ENCODE data around the gene DNM3. TPM values are rescaled to one million over a fixed set of nuclear protein-coding genes. Genes with fewer than 3 reads are reported as not detected.
"Not testable (repeated sequence)": the region's sequence is repeated elsewhere in the genome, so short reads cannot be mapped to it uniquely, and the experiment has no call there.

DNM3 gene
- total and polyA plus RNA-seq, 9 donors, result 3.1 to 6.5 (median 4.4) TPM

GRCh38 chr1:171796592-171796991 lies 44.7 kb upstream of the DNM3 start:
- Histone ChIP-seq H3K9me3 (no peaks in the 10 kb centered on the region), H3K4me3 (no peak overlapping the region), H3K4me1 (ENCODE audit: insufficient read depth) (no peaks in the 10 kb centered on the region), H3K36me3 (no peaks in the 10 kb centered on the region), H3K27ac (no peak overlapping the region), H3K27me3 (no peaks in the 10 kb centered on the region)
- DNase-seq, result no peak
- intact Hi-C loops (cut with DNase I), result no loop called here
- TF ChIP-seq POLR2A (IDR thresholded peaks at IDR 0.05) (no peak), EP300 (IDR thresholded peaks at IDR 0.05) (no peak), CTCF (IDR thresholded peaks at IDR 0.05) (no peak)
- 48 to 70% (median 52%) methylated on average over 5 of the region's 5 CpGs for WGBS, 3 donors

- Histone ChIP-seq H3K27ac (no peak overlapping the region), H3K4me1 (ENCODE audit: insufficient read depth) (no peaks in the 10 kb centered on the region), H3K27me3 (no peaks in the 10 kb centered on the region), H3K36me3 (no peaks in the 10 kb centered on the region), H3K4me3 (no peak overlapping the region), H3K9me3 (no peaks in the 10 kb centered on the region)
- intact Hi-C loops (cut with DNase I), result no loop called here
- WGBS, 3 donors, result 84 to 91% (median 89%) methylated on average over 3 of the region's 3 CpGs
- TF ChIP-seq CTCF (IDR thresholded peaks at IDR 0.05) (no peak), EP300 (IDR thresholded peaks at IDR 0.05) (no peak), POLR2A (IDR thresholded peaks at IDR 0.05) (no peak)
- DNase-seq, result no peak
These were observed 43.0 kb upstream of the DNM3 start for GRCh38 chr1:171798311-171798710.

DNA sequence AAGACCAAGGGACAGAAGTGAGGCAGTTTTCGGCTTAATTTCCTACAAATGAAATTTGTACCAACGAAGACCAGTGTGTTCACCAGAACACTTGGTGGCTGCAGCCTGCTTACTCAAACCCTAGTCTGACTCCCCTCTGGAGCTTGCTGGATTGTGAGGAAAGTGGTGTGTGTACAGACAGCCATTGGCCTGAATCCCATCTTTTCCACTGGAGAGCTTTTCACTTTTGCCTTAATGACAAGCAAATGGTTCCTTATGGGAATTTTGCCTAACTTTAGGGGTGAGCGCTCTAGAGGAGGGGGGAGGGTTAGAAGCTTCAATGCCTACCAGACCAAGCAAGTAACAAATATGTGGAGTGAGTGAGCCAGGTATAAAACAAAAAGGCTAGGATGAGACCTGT lies 42.5 kb upstream of the DNM3 start:
- 90 to 95% (median 93%) methylated on average over 3 of the region's 3 CpGs for WGBS, 3 donors
- intact Hi-C loops (cut with DNase I), result no loop called here
- DNase-seq, result no peak
- no peak overlapping the region for H3K27ac ChIP-seq
- H3K27me3 ChIP-seq, result no peaks in the 10 kb centered on the region
- no peaks in the 10 kb centered on the region for H3K4me1 ChIP-seq (ENCODE audit: insufficient read depth)
- TF ChIP-seq EP300 (IDR thresholded peaks at IDR 0.05), result no peak
- TF ChIP-seq CTCF (IDR thresholded peaks at IDR 0.05), result no peak
- no peak for TF ChIP-seq POLR2A (IDR thresholded peaks at IDR 0.05)
- no peaks in the 10 kb centered on the region for H3K9me3 ChIP-seq
- H3K4me3 ChIP-seq, result no peak overlapping the region
- no peaks in the 10 kb centered on the region for H3K36me3 ChIP-seq

DNA sequence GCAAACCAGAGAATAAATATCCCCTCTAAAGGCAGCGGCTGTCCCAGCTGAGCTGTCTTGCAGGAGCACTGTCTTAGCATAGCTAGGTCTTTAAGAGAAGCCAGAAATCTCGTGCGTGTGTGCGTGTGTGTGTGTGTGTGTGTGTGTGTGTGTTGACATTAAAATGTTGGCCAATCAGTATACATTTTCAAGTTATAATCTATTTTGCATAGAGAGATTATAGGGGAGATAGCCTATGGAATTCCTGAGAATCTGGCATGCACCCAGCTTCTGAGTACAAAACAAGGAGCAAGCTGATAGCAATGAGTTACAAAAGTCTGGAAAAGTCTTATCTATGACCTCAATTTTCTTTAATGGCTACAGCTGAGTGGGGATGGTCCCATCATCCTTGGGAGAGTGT lies 42.1 kb upstream of the DNM3 start:
- no peak for DNase-seq
- intact Hi-C loops (cut with DNase I), result no loop called here
- Histone ChIP-seq H3K36me3 (no peaks in the 10 kb centered on the region), H3K27ac (no peak overlapping the region), H3K4me1 (ENCODE audit: insufficient read depth) (no peaks in the 10 kb centered on the region), H3K27me3 (no peaks in the 10 kb centered on the region), H3K4me3 (no peak overlapping the region), H3K9me3 (no peaks in the 10 kb centered on the region)
- TF ChIP-seq CTCF (IDR thresholded peaks at IDR 0.05) (no peak), EP300 (IDR thresholded peaks at IDR 0.05) (no peak), POLR2A (IDR thresholded peaks at IDR 0.05) (no peak)
- 33 to 42% (median 38%) methylated on average over 4 of the region's 4 CpGs for WGBS, 3 donors

GRCh38 chr1:171799698-171800097 lies 41.6 kb upstream of the DNM3 start:
- not testable (repeated sequence) for H3K27ac ChIP-seq; H3K4me3 ChIP-seq; H3K4me1 ChIP-seq (ENCODE audit: insufficient read depth); DNase-seq; H3K36me3 ChIP-seq; H3K9me3 ChIP-seq; H3K27me3 ChIP-seq
- intact Hi-C loops (cut with DNase I), result loop anchor here in 3 of 4 donors (5.0 to 10.0 kb wide), 3 partner anchors 183 to 645 kb away; partner anchors contain the start of gene PIGC (in 1 of the 3)
- 95 to 99% (median 96%) methylated on average over 2 of the region's 2 CpGs for WGBS, 3 donors
